HepG2 (cell line): ENCODE data around the gene M1AP. TPM values are rescaled to one million over a fixed set of nuclear protein-coding genes. Genes with fewer than 3 reads are reported as not detected.
A peak's percentile ranks its signal among the peaks of the same experiment; 100 is the strongest.

ENCODE experiments used
- ATF3 ChIP-seq: sonication (generic); formaldehyde crosslinking; IDR thresholded peaks from 2 replicates; pipeline ENCODE4 v1.4.0; 2020; ENCODE audit warnings: missing genetic modification reagents
- ATF5 ChIP-seq: sonication (generic); formaldehyde crosslinking; IDR thresholded peaks from 2 replicates; pipeline ENCODE4 v1.4.0; 2020; ENCODE audit warnings: mild to moderate bottlenecking, low read depth, missing genetic modification reagents
- CREB1 ChIP-seq, 2 experiments: fragments of 450-650 bp in 1 of 2; IDR thresholded peaks; 2 replicates each; pipeline ENCODE4 v1.6.1; 2016 to 2017; ENCODE audit warnings: control low read depth in 1 of 2, mild to moderate bottlenecking in 1 of 2, missing compliant biosample characterization in 1 of 2, missing genetic modification characterization in 1 of 2
- DRAP1 ChIP-seq: IDR thresholded peaks from 2 replicates; pipeline ENCODE4 v1.6.1; 2016; ENCODE audit warnings: missing genetic modification reagents, missing compliant biosample characterization
- FOXP1 ChIP-seq, 2 experiments: fragments of 450-650 bp in 1 of 2; IDR thresholded peaks; 2 replicates each; pipeline ENCODE4 v1.6.1; 2017 to 2018; ENCODE audit warnings: antibody characterized with exemption in 1 of 2
- HNF4A ChIP-seq: sonication (generic); formaldehyde crosslinking; IDR thresholded peaks from 2 replicates; pipeline ENCODE4 v1.4.0; 2020; ENCODE audit warnings: missing genetic modification reagents
- MEIS2 ChIP-seq: sonication (generic); formaldehyde crosslinking; IDR thresholded peaks from 2 replicates; pipeline ENCODE4 v1.9.0; 2021; ENCODE audit warnings: mild to moderate bottlenecking, missing genetic modification reagents
- NR2F1 ChIP-seq, 2 experiments: fragments of 450-650 bp in 1 of 2; formaldehyde crosslinking in 1 of 2; IDR thresholded peaks; 2 replicates each; pipeline versions ENCODE4 v1.5.0 to v1.6.1; 2016 to 2020; ENCODE audit warnings: mild to moderate bottlenecking in 1 of 2, missing compliant biosample characterization in 1 of 2, missing genetic modification reagents in 1 of 2, moderate library complexity in 1 of 2
- PATZ1 ChIP-seq: sonication (generic); formaldehyde crosslinking; IDR thresholded peaks from 2 replicates; pipeline ENCODE4 v1.4.0; 2020; ENCODE audit warnings: missing genetic modification reagents
- POGK ChIP-seq: sonication (generic); formaldehyde crosslinking; conservative IDR thresholded peaks from 2 replicates; pipeline ENCODE4 v1.8.0; 2022; ENCODE audit warnings: mild to moderate bottlenecking, moderate library complexity, missing genetic modification reagents
- RXRA ChIP-seq: sonication (generic); formaldehyde crosslinking; IDR thresholded peaks from 2 replicates; pipeline ENCODE4 v1.5.1; 2020; ENCODE audit warnings: missing genetic modification reagents
- SMYD3 ChIP-seq: sonication (generic); formaldehyde crosslinking; IDR thresholded peaks from 2 replicates; pipeline ENCODE4 v1.8.1; 2023; ENCODE audit warnings: mild to moderate bottlenecking, missing genetic modification reagents
- ZBTB1 ChIP-seq: sonication (generic); formaldehyde crosslinking; IDR thresholded peaks from 2 replicates; pipeline ENCODE4 v1.4.0; 2020; ENCODE audit warnings: missing genetic modification reagents, borderline replicate concordance
- ZFY ChIP-seq: sonication (generic); formaldehyde crosslinking; IDR thresholded peaks from 2 replicates; pipeline ENCODE4 v1.4.0; 2020; ENCODE audit warnings: missing genetic modification reagents
- ZNF331 ChIP-seq: sonication (generic); formaldehyde crosslinking; IDR thresholded peaks from 2 replicates; pipeline ENCODE4 v1.4.0; 2020; ENCODE audit warnings: missing genetic modification reagents
- ZNF333 ChIP-seq: sonication (generic); formaldehyde crosslinking; IDR thresholded peaks from 2 replicates; pipeline ENCODE4 v1.4.0; 2020; ENCODE audit warnings: mild to moderate bottlenecking, missing genetic modification reagents, borderline replicate concordance
- ZNF350 ChIP-seq: sonication (generic); formaldehyde crosslinking; IDR thresholded peaks from 2 replicates; pipeline ENCODE4 v1.4.0; 2020; ENCODE audit warnings: mild to moderate bottlenecking, low read depth, missing genetic modification reagents, borderline replicate concordance
- ZNF737 ChIP-seq: sonication (generic); formaldehyde crosslinking; IDR thresholded peaks from 2 replicates; pipeline ENCODE4 v1.5.0; 2020; ENCODE audit warnings: missing genetic modification reagents, mild to moderate bottlenecking, borderline replicate concordance
- ZNF883 ChIP-seq: sonication (generic); formaldehyde crosslinking; IDR thresholded peaks from 2 replicates; pipeline ENCODE4 v1.5.1; 2020; ENCODE audit warnings: mild to moderate bottlenecking, missing genetic modification reagents; ENCODE audit errors: not compliant biosample characterization
- ZZZ3 ChIP-seq: sonication (generic); formaldehyde crosslinking; IDR thresholded peaks from 2 replicates; pipeline ENCODE4 v1.4.0; 2020; ENCODE audit warnings: missing genetic modification reagents, mild to moderate bottlenecking, borderline replicate concordance
- polyA plus RNA-seq, 8 experiments: library from polyadenylated mRNA; depleted of rRNA in 3 of 8; stranded (reverse) in 7 of 8; unstranded in 1 of 8; fragments of >200 nt; fragmentation: Illumina TruSeq in 4 of 8; extraction: Trizol in 4 of 8; gene quantifications; 2 replicates each; pipeline versions ENCODE4 v1.2.1 to v1.2.3, GENCODE V29; 2011 to 2016; ENCODE audit warnings: low read depth in 4 of 8, missing spikeins in 1 of 8, mixed read lengths in 1 of 8; ENCODE audit not compliant: insufficient read depth in 1 of 8
- total RNA-seq, 5 experiments: library from RNA; depleted of rRNA; stranded (reverse); fragments of >200 nt; fragmentation: Illumina TruSeq; extraction: Trizol; gene quantifications; 2 replicates each; pipeline ENCODE4 v1.2.3, GENCODE V29; 2016; ENCODE audit warnings: low read depth in 1 of 5

Gene M1AP
- total and polyA plus RNA-seq, 2 of the 13 experiments (the other 11 are each of a cell fraction or from before 2014, with no cell fraction given): not detected

GRCh38 chr2:74552914-74553811, 95.0 kb downstream of the M1AP start (continued):
- TF ChIP-seq ATF3: no peak
- TF ChIP-seq NR2F1 (CRISPR knock-in tag; IDR thresholded peaks at IDR 0.05): peak in 1 of 2 experiments; percentile 45; a peak in 1 of 4 replicates
- 0 out of 2 replicates have a peak, but pooled peaks have one; percentile 13 for TF ChIP-seq HNF4A (CRISPR knock-in tag)
- no peak for TF ChIP-seq ZNF737 (CRISPR knock-in tag)
- 0 out of 2 replicates have a peak, but pooled peaks have one; percentile 53 for TF ChIP-seq MEIS2 (CRISPR knock-in tag)
- no peak for TF ChIP-seq ZNF331 (CRISPR knock-in tag)
- no peak for TF ChIP-seq POGK
- TF ChIP-seq ZNF883 (CRISPR knock-in tag): peak; percentile 62
- no peak for TF ChIP-seq ATF5 (CRISPR knock-in tag)
- peak; percentile 2; the same call in 1 of the 2 replicates for TF ChIP-seq ZFY (CRISPR knock-in tag)
- no peak for TF ChIP-seq FOXP1 (IDR thresholded peaks at IDR 0.05)
- peak; percentile 11; the same call in 1 of the 2 replicates for TF ChIP-seq FOXP1 (CRISPR knock-in tag; IDR thresholded peaks at IDR 0.05)
- TF ChIP-seq DRAP1: no peak; the same call in 1 of the 2 replicates
- no peak for TF ChIP-seq SMYD3 (CRISPR knock-in tag)
- TF ChIP-seq ZNF350 (CRISPR knock-in tag): 0 out of 2 replicates have a peak, but pooled peaks have one; percentile 20
- no peak for TF ChIP-seq ZBTB1 (CRISPR knock-in tag)
- no peak for TF ChIP-seq ZNF333
- TF ChIP-seq PATZ1 (CRISPR knock-in tag): peak; percentile 47
- TF ChIP-seq ZZZ3: peak; percentile 60; the same call in 1 of the 2 replicates
- no peak for TF ChIP-seq CREB1 (IDR thresholded peaks at IDR 0.05)
- no peak for TF ChIP-seq CREB1 (CRISPR knock-in tag; IDR thresholded peaks at IDR 0.05)
- 0 out of 2 replicates have a peak, but pooled peaks have one; percentile 32 for TF ChIP-seq RXRA (CRISPR knock-in tag)
